ENCODE measurements around the gene PSD. TPM values are rescaled to one million over a fixed set of nuclear protein-coding genes. Genes with fewer than 3 reads are reported as not detected.

Gene PSD
- total and polyA plus RNA-seq, 2 donors (not counting 3 experiments of a cell fraction or from before 2014, with no cell fraction given): 0.10 to 0.40 TPM

DNA sequence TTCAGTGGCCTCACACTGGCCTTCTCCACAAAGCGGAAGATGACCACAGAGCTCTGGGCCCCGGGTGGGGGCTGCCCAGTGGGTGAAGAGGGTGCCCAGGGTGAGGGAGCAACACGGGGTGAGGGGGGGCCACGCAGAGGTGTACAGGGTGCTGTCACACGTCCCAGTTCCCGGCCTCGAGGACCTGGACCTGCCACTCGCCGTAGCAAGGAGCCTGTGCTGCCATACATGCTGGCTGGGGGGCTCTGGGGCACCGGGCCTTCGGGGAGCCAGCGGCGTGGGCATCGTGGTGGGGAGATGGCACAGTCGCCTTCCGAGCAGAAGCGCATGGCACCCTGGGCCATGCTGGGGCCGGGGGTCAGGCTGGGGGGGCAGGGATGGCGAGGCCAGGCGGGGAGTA lies 1.9 kb downstream of the PSD start:
- intact Hi-C loops (cut with micrococcal nuclease) (no loop called here), dilution Hi-C loops (cut with MboI; ENCODE audit: extremely low pct_ligation_motif_present, low sequenced_read_pairs) (no loop called here)
- Histone ChIP-seq H3K79me2 (ENCODE audit: control insufficient read depth, insufficient read depth, low read length) (no peaks in the 10 kb centered on the region), H3K36me3 (ENCODE audit: control insufficient read depth in 2 of 2, extremely low read depth in 1 of 2, insufficient read depth in 2 of 2, low read length in 2 of 2) (no peaks in the 10 kb centered on the region), H3K27me3 (ENCODE audit: control insufficient read depth in 2 of 2, insufficient read depth in 2 of 2, low read length in 2 of 2) (peaks cover 6 to 23% of the 10 kb centered on the region in 2 experiments), H3K4me2 (ENCODE audit: insufficient read depth, low read length) (no peak overlapping the region), H3K4me1 (ENCODE audit: control insufficient read depth, extremely low read depth, insufficient read depth, low read length) (peaks cover 9% of the 10 kb centered on the region), H3K9me3 (replicated peaks; ENCODE audit: control insufficient read depth, insufficient read depth, low read length) (no peaks in the 10 kb centered on the region), H4K20me1 (replicated peaks; ENCODE audit: control insufficient read depth, extremely low read depth, insufficient read depth, low read length) (no peaks in the 10 kb centered on the region), H3K27ac (ENCODE audit: insufficient read depth, low read depth, low read length) (no peak overlapping the region), H2AFZ (ENCODE audit: low read depth, low read length) (no peak overlapping the region), H3K9ac (replicated peaks; ENCODE audit: extremely low read depth, insufficient read depth, low read length) (no peak overlapping the region), H3K4me3 (replicated peaks in 1 of 3; ENCODE audit: insufficient read depth in 1 of 3, low read depth in 1 of 3, low read length in 3 of 3) (no peak overlapping the region), H3K9me1 (replicated peaks; ENCODE audit: control insufficient read depth, extremely low read depth, insufficient read depth, low read length) (no peaks in the 10 kb centered on the region)
- no TSS peak for BruUV-seq (replicated peaks)
- ChIA-PET POLR2A (interaction anchor here (0.6 kb wide), 1 partner anchor 11 kb away, joined by 3 read pairs; no protein-coding TSS in a partner anchor), CTCF (no interaction called here)
- no peak for DNase-seq (ENCODE audit: low read depth, low spot score)
- no peak for FAIRE-seq
- TF ChIP-seq POLR2AphosphoS5 (IDR thresholded peaks at IDR 0.05; ENCODE audit: insufficient read depth, low read depth, low read length): no peak
- TF ChIP-seq JUN (IDR thresholded peaks at IDR 0.05; ENCODE audit: borderline replicate concordance, insufficient read depth, insufficient read length, low read depth): no peak
- TF ChIP-seq FOS (IDR thresholded peaks at IDR 0.05; ENCODE audit: borderline replicate concordance, insufficient read depth, low read length): no peak
- TF ChIP-seq GATA2 (IDR thresholded peaks at IDR 0.05; ENCODE audit: insufficient read depth, insufficient read length, low read depth, low read length): no peak
- TF ChIP-seq, protein P1, sequence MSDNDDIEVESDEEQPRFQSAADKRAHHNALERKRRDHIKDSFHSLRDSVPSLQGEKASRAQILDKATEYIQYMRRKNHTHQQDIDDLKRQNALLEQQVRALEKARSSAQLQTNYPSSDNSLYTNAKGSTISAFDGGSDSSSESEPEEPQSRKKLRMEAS (IDR thresholded peaks at IDR 0.05; ENCODE audit: insufficient read depth, insufficient read length): no peak
- no peak for TF ChIP-seq EZH2 (IDR thresholded peaks at IDR 0.05; ENCODE audit: borderline replicate concordance, low read depth, low read length, severe bottlenecking)
- TF ChIP-seq, protein P2, sequence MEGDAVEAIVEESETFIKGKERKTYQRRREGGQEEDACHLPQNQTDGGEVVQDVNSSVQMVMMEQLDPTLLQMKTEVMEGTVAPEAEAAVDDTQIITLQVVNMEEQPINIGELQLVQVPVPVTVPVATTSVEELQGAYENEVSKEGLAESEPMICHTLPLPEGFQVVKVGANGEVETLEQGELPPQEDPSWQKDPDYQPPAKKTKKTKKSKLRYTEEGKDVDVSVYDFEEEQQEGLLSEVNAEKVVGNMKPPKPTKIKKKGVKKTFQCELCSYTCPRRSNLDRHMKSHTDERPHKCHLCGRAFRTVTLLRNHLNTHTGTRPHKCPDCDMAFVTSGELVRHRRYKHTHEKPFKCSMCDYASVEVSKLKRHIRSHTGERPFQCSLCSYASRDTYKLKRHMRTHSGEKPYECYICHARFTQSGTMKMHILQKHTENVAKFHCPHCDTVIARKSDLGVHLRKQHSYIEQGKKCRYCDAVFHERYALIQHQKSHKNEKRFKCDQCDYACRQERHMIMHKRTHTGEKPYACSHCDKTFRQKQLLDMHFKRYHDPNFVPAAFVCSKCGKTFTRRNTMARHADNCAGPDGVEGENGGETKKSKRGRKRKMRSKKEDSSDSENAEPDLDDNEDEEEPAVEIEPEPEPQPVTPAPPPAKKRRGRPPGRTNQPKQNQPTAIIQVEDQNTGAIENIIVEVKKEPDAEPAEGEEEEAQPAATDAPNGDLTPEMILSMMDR (IDR thresholded peaks at IDR 0.05; ENCODE audit: extremely low read depth in 1 of 2, insufficient read depth in 1 of 2, low read depth in 1 of 2, low read length in 2 of 2): no peak
- no peak for TF ChIP-seq MYC (IDR thresholded peaks at IDR 0.05; ENCODE audit: low read depth, low read length)
- TF ChIP-seq POLR2A (IDR thresholded peaks at IDR 0.05; ENCODE audit: low read depth, low read length): no peak
